BLaER1 treated with 17β-estradiol and CSF1 and Interleukin-3, amounts not matched to agents 10 nM and 100 nM (cell line): ENCODE results near the gene KMT2E.

Experiments used
- H3K27ac ChIP-seq, 11 experiments: shearing (Covaris generic); formaldehyde crosslinking; 2 replicates each; pipeline ENCODE4 v1.8.1; 2022
- H3K27me3 ChIP-seq, 11 experiments: shearing (Covaris generic); formaldehyde crosslinking; 2 replicates each; pipeline ENCODE4 v1.8.1; 2022
- H3K36me3 ChIP-seq, 11 experiments: shearing (Covaris generic); formaldehyde crosslinking; 2 replicates each; pipeline ENCODE4 v1.8.1; 2022
- H3K4me1 ChIP-seq, 10 experiments: shearing (Covaris generic); formaldehyde crosslinking; 2 replicates each; pipeline ENCODE4 v1.8.1; 2022
- H3K4me2 ChIP-seq, 11 experiments: shearing (Covaris generic); formaldehyde crosslinking; 2 replicates each; pipeline ENCODE4 v1.8.1; 2022
- H3K4me3 ChIP-seq, 10 experiments: shearing (Covaris generic); formaldehyde crosslinking; 2 replicates each; pipeline ENCODE4 v1.8.1; 2022
- H3K9ac ChIP-seq, 11 experiments: shearing (Covaris generic); formaldehyde crosslinking; 2 replicates each; pipeline ENCODE4 v1.8.1; 2022
- H3K9me3 ChIP-seq, 11 experiments: shearing (Covaris generic); formaldehyde crosslinking; replicated peaks in 1 of 11; 2 replicates each; pipeline ENCODE4 v1.8.1; 2022
- H4K20me1 ChIP-seq, 11 experiments: shearing (Covaris generic); formaldehyde crosslinking; 2 replicates each; pipeline ENCODE4 v1.8.1; 2022
- Cebpa-rat ChIP-seq, 11 experiments: shearing (Covaris generic); IDR thresholded peaks; 2 replicates each; pipeline ENCODE4 v1.8.1; 2022

Gene KMT2E

DNA sequence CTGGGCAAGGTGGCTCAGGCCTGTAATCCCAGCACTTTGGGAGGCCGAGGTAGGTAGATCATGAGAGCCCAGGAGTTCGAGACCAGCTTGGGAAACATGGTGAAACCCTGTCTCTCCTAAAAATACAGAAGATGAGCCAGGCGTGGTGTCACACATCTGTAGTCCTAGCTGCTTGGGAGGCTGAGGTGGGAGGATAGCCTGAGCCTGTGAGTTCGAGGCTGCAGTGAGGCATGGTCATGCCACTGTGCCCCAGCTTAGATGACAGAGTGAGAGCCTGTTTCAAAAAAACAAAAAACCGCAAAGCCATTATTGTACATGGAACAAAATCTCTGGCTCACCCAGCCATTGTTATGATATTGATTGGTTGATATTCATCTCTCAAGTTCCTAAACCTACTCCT is 53.7 kb downstream of the KMT2E start:
- peaks cover 89 to 100% (median 96%) of the 10 kb centered on the region in 11 experiments for H3K36me3 ChIP-seq
- H3K27me3 ChIP-seq = no peaks in the 10 kb centered on the region
- no peak overlapping the region for H3K4me3 ChIP-seq
- H3K9me3 ChIP-seq = no peaks in the 10 kb centered on the region
- H3K27ac ChIP-seq = no peak overlapping the region
- H3K9ac ChIP-seq = no peak overlapping the region
- peaks cover 56 to 100% (median 86%) of the 10 kb centered on the region in 11 experiments; a peak in 21 of 22 replicates for H4K20me1 ChIP-seq
- TF ChIP-seq Cebpa-rat (IDR thresholded peaks at IDR 0.05) = no peak
- H3K4me2 ChIP-seq = no peak overlapping the region
- no peaks in the 10 kb centered on the region for H3K4me1 ChIP-seq

DNA sequence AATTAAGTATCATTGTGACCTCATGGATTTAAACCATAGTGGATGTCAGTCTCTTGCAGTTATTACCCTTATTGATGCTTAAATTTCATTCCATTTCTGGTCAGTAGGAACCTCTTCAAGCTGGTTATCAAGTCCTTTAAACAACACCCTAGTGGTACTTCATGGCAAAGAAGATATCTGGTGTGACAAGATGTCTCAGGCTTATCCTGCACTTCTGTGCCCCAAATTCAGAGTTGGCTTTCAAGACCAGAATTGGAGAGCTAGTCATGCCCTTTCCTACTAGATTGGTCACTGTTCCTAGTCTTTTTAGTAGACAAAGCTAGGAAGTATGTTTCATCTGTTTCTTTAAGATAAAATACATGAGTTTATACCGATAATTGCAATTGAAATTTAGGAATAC is 54.9 kb downstream of the KMT2E start:
- no peak for TF ChIP-seq Cebpa-rat (IDR thresholded peaks at IDR 0.05)
- Histone ChIP-seq H3K9ac (no peak overlapping the region), H3K27ac (no peak overlapping the region), H3K9me3 (no peaks in the 10 kb centered on the region), H3K4me2 (no peak overlapping the region), H4K20me1 (peaks cover 46 to 100% (median 78%) of the 10 kb centered on the region in 11 experiments; a peak in 21 of 22 replicates), H3K36me3 (peaks cover 92 to 100% (median 97%) of the 10 kb centered on the region in 11 experiments), H3K4me1 (no peaks in the 10 kb centered on the region), H3K27me3 (no peaks in the 10 kb centered on the region), H3K4me3 (no peak overlapping the region)

DNA sequence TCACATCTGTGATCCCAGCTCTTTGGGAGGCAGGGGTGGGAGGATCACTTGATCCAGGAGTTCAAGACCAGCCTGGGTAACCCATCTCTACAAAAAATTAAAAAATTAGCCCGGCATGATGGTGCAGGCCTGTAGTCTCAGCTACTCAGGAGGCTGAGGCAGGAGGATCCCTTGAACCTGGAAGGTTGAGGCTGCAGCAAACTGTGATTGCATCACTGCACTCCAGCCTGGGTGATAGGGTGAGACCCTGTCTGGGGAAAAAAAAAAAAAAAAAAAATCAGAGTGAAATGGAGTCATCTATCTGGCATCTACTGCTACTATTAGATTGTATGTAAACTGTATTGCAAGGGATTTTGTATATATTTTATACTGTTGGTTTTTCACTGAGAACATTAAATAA is 59.1 kb downstream of the KMT2E start:
- Histone ChIP-seq H3K9me3 (no peaks in the 10 kb centered on the region), H3K4me2 (no peak overlapping the region), H3K27ac (no peak overlapping the region), H3K36me3 (peaks cover 95 to 100% (median 100%) of the 10 kb centered on the region in 11 experiments), H3K9ac (no peak overlapping the region), H3K4me1 (no peaks in the 10 kb centered on the region), H3K4me3 (no peak overlapping the region), H4K20me1 (peaks cover 16 to 100% (median 64%) of the 10 kb centered on the region in 11 experiments; a peak in 21 of 22 replicates), H3K27me3 (no peaks in the 10 kb centered on the region)
- TF ChIP-seq Cebpa-rat (IDR thresholded peaks at IDR 0.05) = no peak

DNA sequence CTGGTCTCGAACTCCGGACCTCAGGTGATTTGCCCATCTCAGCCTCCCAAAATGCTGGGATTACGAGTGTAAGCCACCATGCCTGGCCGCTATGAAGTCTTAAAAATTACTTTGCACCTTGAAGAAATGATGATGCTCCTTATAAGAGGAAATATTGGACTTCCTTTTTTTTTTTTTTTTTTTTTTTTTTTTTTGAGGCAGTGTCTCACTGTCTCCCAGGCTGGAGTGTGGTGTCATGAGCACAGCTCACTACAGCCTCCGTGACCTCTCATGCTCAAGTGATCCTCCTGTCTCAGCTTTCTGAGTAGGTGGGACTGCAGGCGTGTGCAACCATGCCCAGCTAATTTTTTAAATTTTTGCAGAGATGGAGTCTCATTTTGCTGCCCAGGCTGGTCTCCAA is 65.3 kb downstream of the KMT2E start:
- H4K20me1 ChIP-seq = peaks cover 26 to 100% (median 68%) of the 10 kb centered on the region in 11 experiments; a peak in 19 of 22 replicates
- 0 out of 22 replicates have a peak overlapping the region, but pooled peaks of 1 of the 11 experiments have one; percentile 12 for H3K9ac ChIP-seq
- peaks cover 99 to 100% (median 100%) of the 10 kb centered on the region in 11 experiments for H3K36me3 ChIP-seq
- H3K9me3 ChIP-seq = no peaks in the 10 kb centered on the region
- no peak for TF ChIP-seq Cebpa-rat (IDR thresholded peaks at IDR 0.05)
- no peaks in the 10 kb centered on the region for H3K27me3 ChIP-seq
- H3K4me3 ChIP-seq = no peak overlapping the region
- H3K4me2 ChIP-seq = no peak overlapping the region
- H3K27ac ChIP-seq = no peak overlapping the region
- no peaks in the 10 kb centered on the region; a peak in 1 of 20 replicates for H3K4me1 ChIP-seq

DNA sequence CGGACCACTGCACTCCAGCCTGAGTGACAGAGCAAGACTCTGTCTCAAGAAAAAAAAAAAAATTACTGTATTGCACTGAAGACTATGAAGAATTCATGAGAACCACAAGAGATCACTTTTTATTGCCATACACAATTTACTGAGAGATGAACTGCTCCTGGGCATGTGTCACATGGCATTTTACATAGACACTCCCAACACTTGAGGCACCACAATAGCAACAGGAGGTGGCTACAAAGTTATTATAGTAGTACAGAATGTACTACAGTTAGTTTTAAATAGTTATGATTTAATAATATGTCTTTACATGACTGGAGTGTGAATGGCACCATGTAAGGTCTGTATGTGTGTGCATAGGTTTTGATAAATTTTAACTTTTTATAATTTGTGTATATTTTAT is 70.6 kb downstream of the KMT2E start:
- no peak for TF ChIP-seq Cebpa-rat (IDR thresholded peaks at IDR 0.05)
- no peaks in the 10 kb centered on the region for H3K9me3 ChIP-seq
- H3K36me3 ChIP-seq = peaks cover 92 to 95% (median 93%) of the 10 kb centered on the region in 11 experiments
- no peak overlapping the region for H3K4me2 ChIP-seq
- H3K9ac ChIP-seq = no peak overlapping the region
- peaks cover 36 to 95% (median 63%) of the 10 kb centered on the region in 11 experiments; a peak in 20 of 22 replicates for H4K20me1 ChIP-seq
- no peaks in the 10 kb centered on the region for H3K27me3 ChIP-seq
- H3K4me3 ChIP-seq = no peak overlapping the region
- no peaks in the 10 kb centered on the region; a peak in 1 of 20 replicates for H3K4me1 ChIP-seq
- no peak overlapping the region for H3K27ac ChIP-seq

DNA sequence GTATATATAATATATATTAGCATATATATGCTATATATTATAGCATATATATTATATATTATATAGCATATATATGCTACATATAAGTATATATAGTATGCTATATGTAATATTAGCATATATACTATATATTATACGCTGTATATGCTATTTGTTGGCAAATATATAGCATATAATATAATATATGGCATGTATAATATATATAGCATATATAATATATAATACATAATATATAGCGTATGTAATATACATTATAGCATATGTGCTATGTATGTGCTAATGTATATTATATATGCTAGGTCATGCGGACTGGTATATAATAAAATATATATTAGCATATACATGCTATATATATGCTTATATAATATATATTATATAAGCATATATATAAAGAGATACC is 72.8 kb downstream of the KMT2E start:
- Histone ChIP-seq H3K27ac (no peak overlapping the region), H3K4me3 (no peak overlapping the region), H3K4me2 (no peak overlapping the region), H4K20me1 (peaks cover 32 to 95% (median 61%) of the 10 kb centered on the region in 11 experiments; a peak in 19 of 22 replicates), H3K36me3 (peaks cover 88 to 95% (median 93%) of the 10 kb centered on the region in 11 experiments), H3K9ac (no peak overlapping the region), H3K4me1 (no peaks in the 10 kb centered on the region), H3K9me3 (no peaks in the 10 kb centered on the region), H3K27me3 (no peaks in the 10 kb centered on the region)
- no peak for TF ChIP-seq Cebpa-rat (IDR thresholded peaks at IDR 0.05)

DNA sequence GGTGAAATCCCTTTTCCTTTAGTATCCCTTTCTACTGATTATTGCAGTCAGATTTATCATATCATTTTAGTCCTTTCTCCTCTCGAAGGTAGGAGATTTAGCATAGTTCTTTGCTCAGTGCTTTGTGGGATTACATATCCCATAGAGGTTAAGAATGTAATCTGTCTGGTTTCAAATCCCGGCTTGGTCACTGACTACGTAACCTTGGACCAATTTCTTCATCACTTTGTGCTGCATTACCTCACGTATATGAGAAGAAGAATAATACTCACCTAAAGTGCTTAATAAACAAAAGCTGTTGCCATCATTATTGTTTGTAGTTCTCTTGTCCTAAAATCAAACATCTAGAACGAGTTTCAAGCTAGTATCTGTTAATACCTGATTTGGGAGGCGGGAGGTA is 74.0 kb downstream of the KMT2E start:
- Histone ChIP-seq H3K9ac (no peak overlapping the region), H3K27me3 (no peaks in the 10 kb centered on the region), H3K4me2 (no peak overlapping the region), H4K20me1 (peaks cover 31 to 95% (median 55%) of the 10 kb centered on the region in 11 experiments; a peak in 19 of 22 replicates), H3K27ac (no peak overlapping the region), H3K9me3 (no peaks in the 10 kb centered on the region), H3K4me3 (no peak overlapping the region), H3K4me1 (no peaks in the 10 kb centered on the region), H3K36me3 (peaks cover 88 to 95% (median 93%) of the 10 kb centered on the region in 11 experiments)
- no peak for TF ChIP-seq Cebpa-rat (IDR thresholded peaks at IDR 0.05)

DNA sequence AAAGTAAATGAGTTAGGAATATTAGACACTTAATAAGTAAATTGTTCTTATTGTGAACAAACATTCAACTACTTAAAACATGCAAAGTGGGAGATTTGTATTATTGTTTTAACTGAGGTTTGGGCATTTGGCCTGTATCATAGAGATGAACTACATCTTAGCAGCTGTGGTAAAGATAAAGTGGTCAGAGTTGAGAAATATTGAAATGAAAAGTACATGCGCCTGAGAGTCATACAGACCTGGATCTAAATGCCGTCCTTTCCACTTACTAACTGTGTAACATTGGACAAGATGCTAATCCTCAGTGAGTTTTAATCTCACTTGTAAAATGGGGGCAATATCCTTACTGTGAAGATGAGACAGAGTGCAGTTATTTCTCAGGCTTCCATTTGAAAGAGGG is 74.5 kb downstream of the KMT2E start:
- Histone ChIP-seq H3K4me3 (no peak overlapping the region), H3K27ac (no peak overlapping the region), H4K20me1 (peaks cover 26 to 95% (median 51%) of the 10 kb centered on the region in 11 experiments; a peak in 19 of 22 replicates), H3K27me3 (no peaks in the 10 kb centered on the region), H3K4me1 (no peaks in the 10 kb centered on the region), H3K36me3 (peaks cover 88 to 95% (median 93%) of the 10 kb centered on the region in 11 experiments), H3K9me3 (no peaks in the 10 kb centered on the region), H3K4me2 (no peak overlapping the region), H3K9ac (no peak overlapping the region)
- TF ChIP-seq Cebpa-rat (IDR thresholded peaks at IDR 0.05) = no peak

DNA sequence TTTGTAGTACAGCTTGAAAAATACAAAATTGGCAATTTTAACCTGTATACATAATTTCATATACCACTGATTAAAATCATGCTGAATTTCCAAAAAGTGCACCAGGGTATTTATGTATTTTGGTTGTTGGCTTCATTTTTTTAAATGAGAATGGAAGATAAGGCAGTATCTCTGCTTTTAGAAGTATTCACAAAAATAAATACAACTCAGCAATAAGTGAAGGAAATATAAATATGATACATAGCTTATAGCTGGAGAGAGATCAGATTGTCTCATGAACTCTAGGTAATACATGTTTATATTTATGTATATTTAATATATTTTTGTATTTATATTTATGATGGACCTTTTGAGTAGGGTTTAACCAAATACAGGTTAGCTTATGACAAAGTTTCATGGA is 81.0 kb downstream of the KMT2E start:
- Histone ChIP-seq H3K4me2 (no peak overlapping the region), H3K27me3 (no peaks in the 10 kb centered on the region)

DNA sequence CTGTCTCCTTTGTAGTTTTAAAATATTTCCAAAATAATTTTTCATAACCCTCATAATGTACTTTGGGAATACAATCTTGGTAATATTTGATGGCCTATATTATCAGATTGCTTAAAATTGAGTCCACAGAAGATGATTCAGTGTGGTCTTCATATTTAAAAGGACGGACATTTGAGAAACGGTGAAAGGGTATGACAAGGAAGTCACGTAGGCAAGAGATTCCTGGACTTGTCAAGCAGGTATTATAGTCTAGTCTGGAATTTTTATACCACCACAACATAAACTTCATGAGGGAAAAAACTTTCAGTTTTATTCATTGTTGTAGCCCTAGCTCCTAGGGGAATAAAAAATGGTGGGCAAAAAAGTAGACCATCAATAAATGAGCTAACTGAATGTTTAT is 82.3 kb downstream of the KMT2E start:
- H3K9me3 ChIP-seq = no peaks in the 10 kb centered on the region
- no peak overlapping the region for H3K27ac ChIP-seq
- H3K4me2 ChIP-seq = no peak overlapping the region
- no peak for TF ChIP-seq Cebpa-rat (IDR thresholded peaks at IDR 0.05)
- H4K20me1 ChIP-seq = peaks cover 15 to 100% (median 35%) of the 10 kb centered on the region in 11 experiments; a peak in 18 of 22 replicates
- no peak overlapping the region for H3K9ac ChIP-seq
- H3K27me3 ChIP-seq = no peaks in the 10 kb centered on the region
- H3K36me3 ChIP-seq = peaks cover 89 to 100% (median 99%) of the 10 kb centered on the region in 11 experiments
- H3K4me3 ChIP-seq = no peak overlapping the region
- no peaks in the 10 kb centered on the region for H3K4me1 ChIP-seq

More for the DNA sequence above, 81.0 kb downstream of the KMT2E start:
- H4K20me1 ChIP-seq = peaks cover 7 to 100% (median 35%) of the 10 kb centered on the region in 11 experiments; a peak in 18 of 22 replicates
- no peaks in the 10 kb centered on the region for H3K4me1 ChIP-seq
- no peak overlapping the region for H3K9ac ChIP-seq
- H3K9me3 ChIP-seq = no peaks in the 10 kb centered on the region
- H3K36me3 ChIP-seq = peaks cover 89 to 100% (median 99%) of the 10 kb centered on the region in 11 experiments
- no peak overlapping the region for H3K4me3 ChIP-seq
- no peak overlapping the region for H3K27ac ChIP-seq
- TF ChIP-seq Cebpa-rat (IDR thresholded peaks at IDR 0.05) = no peak
